GM21786 (cell line): ENCODE data around the gene MNT.
"Not testable (repeated sequence)": the region's sequence is repeated elsewhere in the genome, so short reads cannot be mapped to it uniquely, and the experiment has no call there.

Experiments used
- ATAC-seq: cut with Tn5 transposase; IDR thresholded peaks from one replicate; pipeline ENCODE4 v1.9.1; 2021; ENCODE audit not compliant: unreplicated experiment

MNT gene

GRCh38 chr17:2400877-2401425, at the start of gene MNT:
Gene MNT (minus strand): TSS chr17:2401060. CDS start chr17:2400712, 348 bp downstream.
- ATAC-seq, result peak; percentile 22

DNA sequence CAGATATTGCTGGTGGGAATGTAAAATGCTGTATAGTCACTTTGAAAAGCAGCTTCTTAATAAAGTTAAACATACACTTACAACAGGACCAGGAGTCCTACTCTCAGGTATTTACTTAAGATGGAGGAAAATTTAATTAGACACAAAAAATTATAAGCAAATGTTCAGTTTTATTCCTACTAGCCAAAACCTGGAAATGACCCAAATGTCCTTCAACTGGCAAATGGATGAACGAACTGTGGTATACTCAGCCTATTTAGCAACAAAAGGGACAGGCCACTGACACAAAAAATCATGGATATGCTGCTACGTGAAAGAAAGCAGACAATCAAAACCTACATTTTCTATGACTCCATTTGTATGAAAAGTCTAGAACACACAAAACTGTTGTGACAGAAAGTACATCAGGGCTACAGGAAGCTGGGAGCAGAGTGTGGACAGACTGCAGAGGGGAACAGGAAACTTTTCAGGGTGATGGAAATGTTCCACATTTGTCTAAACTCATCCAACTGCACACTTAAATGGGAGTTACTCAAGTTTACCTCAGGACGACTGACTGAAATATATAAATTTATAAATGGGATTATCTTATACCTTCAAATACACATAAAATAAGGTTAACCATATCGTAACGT, 49.3 kb upstream of the MNT start:
- no peak for ATAC-seq

DNA sequence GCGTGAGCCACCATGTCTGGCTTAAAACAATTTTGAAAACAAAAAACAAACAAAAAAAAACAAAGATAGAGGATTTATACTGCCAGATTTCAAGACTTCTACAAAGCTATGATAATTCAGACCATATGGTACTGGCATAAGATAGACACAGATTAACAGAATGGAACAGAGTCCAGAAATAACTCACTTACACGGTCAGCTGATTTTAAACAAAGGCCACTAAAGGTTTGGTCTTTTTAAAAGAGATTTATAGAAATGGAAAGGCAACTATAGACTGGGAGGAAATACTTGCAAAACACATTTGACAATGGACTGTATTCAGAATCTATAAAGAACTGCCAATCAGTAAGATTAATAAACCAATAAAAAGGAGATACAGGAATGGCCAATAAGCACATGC, 48.6 kb upstream of the MNT start:
- ATAC-seq, result no peak

DNA sequence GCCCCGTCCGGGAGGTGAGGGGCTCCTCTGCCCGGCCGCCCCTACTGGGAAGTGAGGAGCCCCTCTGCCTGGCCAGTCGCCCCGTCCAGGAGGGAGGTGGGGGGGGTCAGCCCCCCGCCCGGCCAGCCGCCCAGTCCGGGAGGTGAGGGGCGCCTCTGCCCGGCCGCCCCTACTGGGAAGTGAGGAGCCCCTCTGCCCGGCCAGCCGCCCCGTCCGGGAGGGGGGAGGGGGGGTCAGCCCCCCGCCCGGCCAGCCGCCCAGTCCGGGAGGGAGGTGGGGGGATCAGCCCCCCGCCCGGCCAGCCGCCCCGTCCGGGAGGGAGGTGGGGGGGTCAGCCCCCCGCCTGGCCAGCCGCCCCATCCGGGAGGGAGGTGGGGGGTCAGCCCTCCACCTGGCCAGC, 46.6 kb upstream of the MNT start:
- not testable (repeated sequence) for ATAC-seq

- no peak for ATAC-seq
Measured at GRCh38 chr17:2445638-2446037, 44.8 kb upstream of the MNT start.

DNA sequence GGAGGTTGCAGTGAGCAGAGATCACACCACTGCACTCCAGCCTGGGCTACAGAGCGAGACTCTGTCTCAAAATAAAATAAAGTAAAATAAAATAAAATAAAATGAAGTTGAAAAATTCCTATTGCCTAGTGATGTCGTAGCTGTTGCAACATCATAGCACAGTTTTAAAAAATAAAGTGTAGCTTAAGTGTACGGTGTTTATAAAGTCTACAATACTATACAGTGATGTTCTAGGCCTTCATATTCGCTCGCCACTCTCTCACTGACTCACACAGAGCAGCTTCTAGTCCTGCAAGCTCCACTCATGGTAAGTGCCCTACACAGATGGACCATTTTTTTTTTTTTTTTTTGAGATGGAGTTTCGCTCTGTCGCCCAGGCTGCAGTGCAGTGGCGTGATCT, 43.5 kb upstream of the MNT start:
- no peak for ATAC-seq

- no peak for ATAC-seq
Measured at GRCh38 chr17:2442166-2442565, 41.3 kb upstream of the MNT start.

- ATAC-seq, result no peak
Measured at GRCh38 chr17:2440930-2441329, 40.1 kb upstream of the MNT start.

DNA sequence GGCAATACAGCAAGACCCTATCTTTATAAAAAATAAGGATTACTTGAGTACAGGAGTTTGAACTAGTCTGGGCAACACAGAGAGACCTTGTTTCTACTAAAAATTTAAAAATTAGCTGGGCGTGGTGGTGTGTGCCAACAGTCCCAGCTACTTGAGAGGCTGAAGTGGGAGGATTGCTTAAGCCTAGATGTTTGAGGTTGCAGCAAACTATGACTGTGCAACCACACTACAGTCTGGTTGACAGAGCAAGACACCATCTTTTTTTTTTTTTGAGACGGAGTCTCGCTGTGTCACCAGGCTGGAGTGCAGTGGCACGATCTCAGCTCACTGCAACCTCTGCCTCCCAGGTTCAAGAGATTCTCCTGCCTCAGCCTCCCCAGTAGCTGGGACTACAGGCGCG, 39.1 kb upstream of the MNT start:
- ATAC-seq, result not testable (repeated sequence)

DNA sequence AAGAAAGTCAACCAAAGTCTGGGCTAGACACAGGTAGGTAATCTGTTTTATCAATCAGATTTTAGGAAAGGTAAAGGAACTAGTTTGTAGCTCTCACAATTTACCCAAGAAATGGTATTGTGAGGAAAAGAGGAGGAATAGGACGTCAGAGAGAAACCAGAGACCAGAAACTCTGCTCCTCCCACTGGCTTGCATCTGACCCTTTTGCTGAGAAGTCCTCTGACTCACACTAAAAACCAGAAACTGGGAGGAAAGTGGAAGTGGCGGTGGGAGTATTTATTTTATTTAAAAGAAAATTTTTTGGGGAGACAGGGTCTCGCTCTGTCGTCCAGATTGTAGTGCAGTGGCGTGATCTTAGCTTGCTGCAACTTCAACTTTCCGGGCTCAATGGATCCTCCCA, 38.0 kb upstream of the MNT start:
- no peak for ATAC-seq

DNA sequence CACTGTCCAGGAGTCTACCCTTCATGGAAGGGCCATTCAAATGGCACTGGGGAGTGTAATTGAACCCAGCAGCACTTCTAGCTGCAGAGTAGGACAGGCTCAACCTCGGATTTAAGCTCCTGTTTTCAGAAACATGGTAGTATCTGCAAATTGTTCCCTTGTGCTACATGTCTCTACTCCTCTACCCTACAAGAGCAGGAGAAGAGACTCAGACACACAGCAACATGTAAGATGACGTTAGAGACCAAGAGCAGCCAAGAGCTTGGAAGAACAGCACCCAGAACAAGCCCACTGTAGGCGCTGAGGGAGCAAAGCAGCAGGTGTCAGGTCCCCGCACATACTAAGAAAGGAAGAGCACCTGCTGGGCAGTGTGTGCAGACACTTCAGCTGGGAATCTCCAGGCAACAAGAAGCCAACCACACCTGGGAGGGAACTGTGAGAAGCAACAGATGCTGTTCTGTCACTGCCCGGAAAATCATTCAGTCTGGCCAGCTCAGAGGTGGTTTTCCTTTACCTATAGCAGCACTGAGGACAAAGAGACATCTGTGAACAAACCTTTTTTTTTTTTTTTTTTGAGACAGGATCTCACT, 35.6 kb upstream of the MNT start:
- no peak for ATAC-seq

DNA sequence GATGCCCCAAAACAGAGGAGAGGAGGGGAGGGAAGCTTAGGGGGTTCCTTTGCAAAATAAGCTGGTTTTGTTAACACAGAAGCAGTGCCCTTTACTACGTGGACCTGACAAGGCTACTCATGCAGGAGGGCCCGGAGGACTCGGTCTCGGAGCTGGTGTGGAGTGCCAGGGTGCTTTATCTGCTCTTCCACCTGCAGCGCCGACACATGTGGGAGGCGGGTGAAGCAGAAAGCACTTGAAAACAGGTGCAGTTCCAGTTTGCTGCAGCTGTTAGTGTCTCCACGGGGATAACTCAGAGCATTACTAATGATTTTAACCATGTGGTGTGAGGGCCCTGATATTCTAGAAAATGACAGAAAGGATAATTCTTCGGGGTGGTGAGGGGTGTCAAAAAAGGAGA, 35.0 kb upstream of the MNT start:
- no peak for ATAC-seq

DNA sequence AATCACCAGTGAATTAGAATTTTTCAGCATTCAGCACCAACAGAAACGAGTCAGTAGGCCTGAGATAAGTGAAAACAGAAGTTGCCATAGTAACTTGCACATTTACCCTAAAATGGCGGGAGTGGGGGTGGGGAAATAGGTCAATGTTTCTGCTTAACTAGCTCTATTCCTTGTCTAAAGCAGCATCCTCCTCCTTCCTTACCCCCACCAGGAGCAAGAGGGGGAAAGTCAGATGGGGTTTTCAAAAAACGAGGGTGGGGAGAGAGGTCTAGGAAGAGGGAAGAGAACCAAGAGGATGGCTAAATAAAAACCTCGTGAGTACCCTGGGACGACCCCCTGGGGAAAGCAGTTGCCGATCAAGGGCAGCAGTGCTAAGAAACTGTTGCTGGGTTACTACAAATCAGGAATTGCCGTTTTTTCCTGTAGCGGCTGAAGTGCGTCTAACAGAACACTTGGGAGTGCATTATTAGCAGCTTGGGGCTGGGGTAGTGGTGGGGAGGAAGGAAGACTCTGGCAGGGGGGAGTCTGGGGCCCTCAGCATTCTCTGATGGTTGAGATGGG, 34.4 kb upstream of the MNT start:
- no peak for ATAC-seq

GRCh38 chr17:2433696-2434095, 32.8 kb upstream of the MNT start:
- no peak for ATAC-seq

- ATAC-seq, result no peak
Measured at GRCh38 chr17:2427910-2428309, 27.1 kb upstream of the MNT start.

GRCh38 chr17:2427215-2427614, 26.4 kb upstream of the MNT start:
- no peak for ATAC-seq

GRCh38 chr17:2423271-2423670, 22.4 kb upstream of the MNT start:
- no peak for ATAC-seq

GRCh38 chr17:2421315-2422147, 20.7 kb upstream of the MNT start:
- no peak for ATAC-seq

GRCh38 chr17:2420176-2420575, 19.3 kb upstream of the MNT start:
- ATAC-seq, result no peak

DNA sequence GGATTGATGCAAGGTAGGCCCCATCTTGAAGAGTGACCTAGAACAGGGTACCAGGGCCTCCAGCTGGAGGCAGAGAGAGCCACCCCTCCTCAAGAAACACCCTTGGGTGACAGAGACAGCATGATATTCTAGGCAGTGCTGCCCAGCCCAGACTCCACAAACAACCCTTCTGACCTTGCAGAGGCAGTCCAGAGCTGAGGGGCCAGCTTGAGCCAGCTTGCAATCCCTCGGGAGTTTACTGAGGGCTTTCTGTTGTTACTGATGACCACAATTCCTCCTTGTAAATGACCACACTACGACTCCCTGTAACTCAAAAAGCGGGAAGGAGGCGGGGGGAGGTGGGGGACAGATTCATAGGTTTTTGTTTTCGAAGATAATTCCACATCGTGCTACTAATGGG, 18.6 kb upstream of the MNT start:
- no peak for ATAC-seq

DNA sequence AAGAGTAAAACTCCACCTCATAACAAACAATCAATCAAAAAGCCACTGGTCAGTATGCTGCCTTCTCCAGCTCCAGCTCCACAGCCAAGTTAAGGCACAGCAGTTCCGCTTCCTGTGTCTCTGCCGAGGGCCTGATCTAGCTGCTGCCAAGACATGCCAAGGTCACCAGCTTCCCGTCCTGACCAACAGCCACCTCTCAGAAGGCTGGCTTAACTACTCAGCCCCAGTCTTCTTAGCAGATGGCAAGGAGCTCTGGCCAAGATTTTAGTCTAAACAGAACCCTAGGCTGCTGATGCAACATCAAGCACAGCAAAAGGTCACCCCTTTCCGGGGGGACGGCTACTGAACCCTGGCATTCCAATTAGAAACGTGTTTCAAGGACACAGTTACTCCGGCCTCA, 17.7 kb upstream of the MNT start:
- ATAC-seq, result no peak
